ENCODE results near the gene HSD17B12.

Gene HSD17B12

DNA sequence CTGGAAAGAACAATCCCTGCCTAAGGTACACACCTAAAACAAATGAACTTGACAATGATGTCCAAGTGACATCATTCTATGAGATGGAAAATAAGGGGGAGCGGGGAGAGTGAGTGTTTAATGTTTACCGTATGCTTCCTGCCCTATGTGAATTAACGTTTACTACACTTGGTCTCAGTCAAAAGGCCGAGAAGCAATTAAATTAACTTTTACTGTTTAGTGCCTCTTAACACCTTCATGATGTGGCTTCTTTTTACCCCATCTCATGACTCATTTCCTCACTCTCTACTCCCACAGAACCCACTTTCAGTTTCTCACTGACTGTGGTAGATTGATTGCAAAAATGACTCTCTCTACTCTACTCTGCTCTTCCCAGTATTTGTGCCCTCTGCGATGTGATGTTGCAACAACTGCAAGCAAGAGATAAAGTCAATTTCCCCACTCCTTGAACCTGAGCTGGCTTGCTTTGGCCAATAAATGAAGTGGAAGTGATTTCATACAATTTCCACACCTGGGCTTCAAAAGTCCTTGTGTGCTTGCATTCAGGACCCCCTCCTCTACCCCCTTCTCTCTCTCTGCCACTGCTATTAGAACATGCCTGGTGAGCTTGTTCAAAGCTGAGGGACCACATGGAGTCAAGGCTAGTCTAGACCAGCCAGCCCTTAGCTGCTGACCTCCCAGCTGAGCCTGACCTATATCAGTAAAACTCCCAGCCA is 188.5 kb downstream of the HSD17B12 start:
- Histone ChIP-seq H3K27ac (no peak overlapping the region), H3K4me3 (no peak overlapping the region)
- TF ChIP-seq, protein P1, sequence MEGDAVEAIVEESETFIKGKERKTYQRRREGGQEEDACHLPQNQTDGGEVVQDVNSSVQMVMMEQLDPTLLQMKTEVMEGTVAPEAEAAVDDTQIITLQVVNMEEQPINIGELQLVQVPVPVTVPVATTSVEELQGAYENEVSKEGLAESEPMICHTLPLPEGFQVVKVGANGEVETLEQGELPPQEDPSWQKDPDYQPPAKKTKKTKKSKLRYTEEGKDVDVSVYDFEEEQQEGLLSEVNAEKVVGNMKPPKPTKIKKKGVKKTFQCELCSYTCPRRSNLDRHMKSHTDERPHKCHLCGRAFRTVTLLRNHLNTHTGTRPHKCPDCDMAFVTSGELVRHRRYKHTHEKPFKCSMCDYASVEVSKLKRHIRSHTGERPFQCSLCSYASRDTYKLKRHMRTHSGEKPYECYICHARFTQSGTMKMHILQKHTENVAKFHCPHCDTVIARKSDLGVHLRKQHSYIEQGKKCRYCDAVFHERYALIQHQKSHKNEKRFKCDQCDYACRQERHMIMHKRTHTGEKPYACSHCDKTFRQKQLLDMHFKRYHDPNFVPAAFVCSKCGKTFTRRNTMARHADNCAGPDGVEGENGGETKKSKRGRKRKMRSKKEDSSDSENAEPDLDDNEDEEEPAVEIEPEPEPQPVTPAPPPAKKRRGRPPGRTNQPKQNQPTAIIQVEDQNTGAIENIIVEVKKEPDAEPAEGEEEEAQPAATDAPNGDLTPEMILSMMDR (IDR thresholded peaks at IDR 0.05): no peak
- no peak for DNase-seq (ENCODE audit: low spot score)

DNA sequence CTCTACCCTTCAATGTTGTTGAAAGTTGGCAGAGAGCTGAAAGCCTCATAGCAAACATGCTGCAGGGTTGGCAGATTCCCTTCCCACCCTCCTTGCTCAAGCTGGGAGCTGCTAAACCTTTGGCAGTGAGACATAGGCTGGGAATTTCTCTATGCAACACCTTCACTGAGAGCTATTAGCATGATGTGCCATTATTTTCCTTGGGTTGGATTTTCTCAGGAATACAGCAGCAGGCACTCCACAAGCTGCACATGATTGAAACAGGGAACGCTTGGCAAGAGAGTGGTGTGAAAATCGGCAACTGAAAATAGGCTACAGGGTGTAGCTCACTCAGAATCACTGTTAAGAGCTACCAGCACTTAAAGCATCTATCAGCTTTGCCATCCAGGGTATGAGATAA is 190.5 kb downstream of the HSD17B12 start:
- no peak for DNase-seq (ENCODE audit: low spot score)
- Histone ChIP-seq H3K27ac (no peak overlapping the region), H3K4me3 (no peak overlapping the region)
- TF ChIP-seq, protein P1 (IDR thresholded peaks at IDR 0.05): no peak

DNA sequence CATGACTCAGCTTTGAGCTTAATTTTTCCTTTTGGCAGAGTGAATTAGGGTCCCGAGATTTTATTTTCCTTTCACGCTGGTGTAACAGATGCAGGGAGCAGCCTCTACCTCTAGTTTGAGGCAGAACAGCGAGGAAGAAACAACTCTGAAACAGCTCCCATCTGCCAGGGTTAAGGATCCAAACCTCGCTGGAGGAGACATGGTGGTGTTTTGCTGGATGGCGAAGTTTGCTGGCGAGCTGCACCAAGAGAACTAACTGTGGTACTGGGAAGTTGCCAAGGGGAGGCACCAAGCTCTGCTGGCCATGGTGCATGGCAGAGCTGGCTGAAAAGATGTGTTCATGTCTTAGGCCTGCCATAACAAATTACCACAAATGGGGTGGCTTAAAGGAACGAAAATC is 192.5 kb downstream of the HSD17B12 start:
- no peak for DNase-seq (ENCODE audit: low spot score)
- no peak overlapping the region for H3K4me3 ChIP-seq
- TF ChIP-seq, protein P1 (IDR thresholded peaks at IDR 0.05): no peak
- no peak overlapping the region for H3K27ac ChIP-seq

DNA sequence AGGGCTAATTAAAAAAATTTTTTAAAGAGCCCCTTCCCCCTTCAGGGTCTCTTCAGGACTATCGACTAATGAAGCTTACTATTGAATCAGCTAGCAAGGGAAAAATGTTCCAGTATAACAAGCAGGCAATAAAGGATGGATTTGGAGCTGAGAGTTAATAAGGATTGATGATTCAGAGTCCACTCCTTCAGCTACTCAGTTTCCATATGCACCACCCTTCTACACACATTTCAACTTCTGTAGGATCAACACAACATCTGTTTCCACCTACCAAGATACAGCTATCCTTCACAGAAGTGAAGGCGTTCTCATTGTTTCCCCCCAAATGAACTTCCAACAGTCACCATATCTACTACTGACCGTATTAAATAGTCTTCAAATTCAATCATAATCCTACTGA is 193.5 kb downstream of the HSD17B12 start:
- Histone ChIP-seq H3K4me3 (no peak overlapping the region), H3K27ac (no peak overlapping the region)
- TF ChIP-seq, protein P1 (IDR thresholded peaks at IDR 0.05): no peak
- DNase-seq (ENCODE audit: low spot score): no peak

DNA sequence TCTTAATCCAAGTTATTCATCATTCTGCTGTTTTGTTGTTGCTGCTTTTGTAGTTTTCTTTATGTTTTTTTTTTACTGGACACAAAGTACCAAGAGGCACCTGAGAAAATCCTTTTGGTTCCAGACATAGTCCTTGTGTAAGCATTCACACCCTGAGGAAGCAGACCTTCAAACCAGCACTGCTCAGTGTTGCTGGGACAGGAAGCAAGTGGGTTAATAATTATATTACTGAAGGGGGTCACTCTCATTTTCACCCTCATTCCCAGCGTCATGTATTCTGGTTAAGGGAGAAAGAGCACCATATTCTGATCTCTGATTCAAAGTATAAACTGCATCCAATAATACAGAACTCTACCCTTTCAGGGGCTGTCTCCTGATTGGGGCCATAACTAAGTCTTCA is 194.2 kb downstream of the HSD17B12 start:
- no peak for DNase-seq (ENCODE audit: low spot score)
- Histone ChIP-seq H3K27ac (no peak overlapping the region), H3K4me3 (no peak overlapping the region)
- TF ChIP-seq, protein P1 (IDR thresholded peaks at IDR 0.05): no peak

DNA sequence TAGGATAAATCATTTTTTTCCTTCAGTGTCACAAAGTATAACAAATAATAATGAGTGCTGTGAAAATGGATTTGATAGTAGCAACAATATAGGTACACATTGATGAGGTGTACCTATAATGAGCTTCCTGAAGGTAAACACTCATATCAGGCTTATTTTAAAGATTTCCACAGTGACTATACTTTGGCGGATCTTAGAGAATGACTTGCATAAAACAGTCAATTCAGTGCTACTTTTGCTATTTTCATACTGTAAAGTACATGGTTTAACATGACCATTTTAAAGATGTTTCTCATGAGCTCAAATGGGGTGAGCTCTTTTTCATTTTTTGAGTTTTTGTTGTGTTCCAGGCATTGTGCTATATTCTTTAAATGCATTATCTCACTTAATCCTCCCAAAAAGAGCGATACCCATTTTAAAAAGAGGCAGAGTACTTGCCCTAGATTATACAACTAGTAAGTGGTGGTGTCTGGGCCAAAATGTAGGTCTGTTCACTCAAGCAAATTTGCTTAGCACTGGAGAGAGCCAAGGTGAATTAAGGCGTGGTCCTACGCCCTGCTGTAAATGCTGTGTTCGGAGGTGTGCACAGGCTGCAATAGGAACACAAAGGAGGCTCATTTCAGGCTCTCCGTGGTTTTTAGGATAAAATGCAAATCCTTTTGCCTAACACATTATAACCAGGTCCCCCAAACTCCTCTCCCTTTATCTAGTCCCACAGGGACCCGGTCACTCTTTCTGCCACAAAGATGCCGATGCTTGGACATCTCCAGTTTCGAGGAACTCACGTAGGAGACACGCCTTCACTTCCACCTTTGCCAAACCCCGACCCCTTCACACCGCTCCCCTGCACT is 199.5 kb downstream of the HSD17B12 start:
- peak overlapping the region; percentile 90 for H3K4me3 ChIP-seq
- peak overlapping the region; percentile 74 to 83 for H3K27ac ChIP-seq
- DNase-seq (ENCODE audit: low spot score): no peak
- TF ChIP-seq, protein P1 (IDR thresholded peaks at IDR 0.05): no peak

Measured in coronary artery (tissue), 2 donors.